ENCODE results near the gene TRMU.
"Not testable (repeated sequence)": the region's sequence is repeated elsewhere in the genome, so short reads cannot be mapped to it uniquely, and the experiment has no call there.

TRMU gene

GRCh38 chr22:46387748-46388147 lies 52.2 kb downstream of the TRMU start:
- no peak for DNase-seq (ENCODE audit: low read depth)

- DNase-seq (ENCODE audit: low read depth), result no peak
These were observed 53.1 kb downstream of the TRMU start for GRCh38 chr22:46388647-46389046.

- no peak for DNase-seq (ENCODE audit: low read depth)
These were observed 53.6 kb downstream of the TRMU start for GRCh38 chr22:46389081-46389480.

- DNase-seq (ENCODE audit: low read depth), result no peak
These were observed 54.7 kb downstream of the TRMU start for GRCh38 chr22:46390105-46390651.

GRCh38 chr22:46390652-46391301 lies 55.3 kb downstream of the TRMU start:
- DNase-seq (ENCODE audit: low read depth), result peak; percentile 74

- no peak for DNase-seq (ENCODE audit: low read depth)
These were observed 56.1 kb downstream of the TRMU start for GRCh38 chr22:46391486-46392136.

- no peak for DNase-seq (ENCODE audit: low read depth)
These were observed 56.8 kb downstream of the TRMU start for GRCh38 chr22:46392137-46392844.

GRCh38 chr22:46393873-46394272 lies 58.4 kb downstream of the TRMU start:
- DNase-seq (ENCODE audit: low read depth), result no peak

- no peak for DNase-seq (ENCODE audit: low read depth)
These were observed 59.1 kb downstream of the TRMU start for GRCh38 chr22:46394622-46395021.

- no peak for DNase-seq (ENCODE audit: low read depth)
These were observed 59.6 kb downstream of the TRMU start for GRCh38 chr22:46395145-46395544.

- DNase-seq (ENCODE audit: low read depth), result not testable (repeated sequence)
These were observed 61.5 kb downstream of the TRMU start for GRCh38 chr22:46397049-46397448.

- no peak for DNase-seq (ENCODE audit: low read depth)
These were observed 62.0 kb downstream of the TRMU start for GRCh38 chr22:46397514-46397913.

- no peak for DNase-seq (ENCODE audit: low read depth)
These were observed 62.4 kb downstream of the TRMU start for GRCh38 chr22:46397951-46398350.

GRCh38 chr22:46399251-46400024 lies 63.9 kb downstream of the TRMU start:
- DNase-seq (ENCODE audit: low read depth), result no peak

GRCh38 chr22:46401370-46401769 lies 65.9 kb downstream of the TRMU start:
- no peak for DNase-seq (ENCODE audit: low read depth)

GRCh38 chr22:46402505-46402904 lies 67.0 kb downstream of the TRMU start:
- DNase-seq (ENCODE audit: low read depth), result no peak

- DNase-seq (ENCODE audit: low read depth), result not testable (repeated sequence)
These were observed 68.4 kb downstream of the TRMU start for GRCh38 chr22:46403880-46404279.

- DNase-seq (ENCODE audit: low read depth), result no peak
These were observed 70.4 kb downstream of the TRMU start for GRCh38 chr22:46405901-46406300.

GRCh38 chr22:46406349-46406748 lies 70.8 kb downstream of the TRMU start:
- no peak for DNase-seq (ENCODE audit: low read depth)

GRCh38 chr22:46406791-46407190 lies 71.3 kb downstream of the TRMU start:
- DNase-seq (ENCODE audit: low read depth), result no peak

Measured in ELR (cell line).